Measurements from ENCODE around the gene DHX16.
A peak's percentile ranks its signal among the peaks of the same experiment; 100 is the strongest.

The DHX16 gene

DNA sequence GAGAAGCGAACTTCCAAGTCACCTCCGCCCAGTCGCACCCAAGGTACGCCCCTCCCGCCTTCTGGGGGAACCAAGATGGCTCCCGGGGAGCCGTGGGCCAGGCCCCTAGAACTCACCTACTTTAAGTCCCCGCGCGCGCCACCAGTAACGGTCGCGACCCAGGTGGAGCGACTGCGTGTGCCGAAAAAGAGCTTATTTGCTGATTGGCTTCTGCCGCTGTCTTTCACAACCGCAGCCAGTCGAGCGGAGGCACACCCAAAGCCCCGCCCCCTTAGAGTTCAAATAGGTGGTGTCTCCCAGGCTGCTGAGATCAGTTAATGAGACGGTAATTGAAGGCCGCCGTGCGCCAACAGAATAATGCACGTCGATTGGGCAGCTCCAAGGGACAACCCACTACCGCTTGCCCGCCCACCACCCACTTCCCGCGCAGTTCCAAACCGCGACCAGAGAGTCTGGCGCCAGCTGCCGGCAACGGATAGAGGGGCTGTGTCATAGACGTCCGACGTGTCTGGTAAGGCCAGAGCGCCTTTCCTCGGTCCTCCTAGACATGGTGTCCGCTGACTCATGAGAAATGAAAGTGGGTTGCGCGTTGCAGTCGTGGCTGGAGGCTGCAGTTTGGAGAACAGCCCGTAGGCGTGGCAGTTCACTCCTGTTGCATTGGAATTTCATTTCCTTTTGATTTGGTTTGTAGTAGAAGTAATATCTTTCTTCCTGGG is 44.5 kb upstream of the DHX16 start, which contains the start of gene MDC1:
TSS of gene MDC1 (minus strand) at position 153 of the 716 bp plus-strand sequence. CDS start 2,106 bp downstream, outside the sequence.
- TF ChIP-seq, protein P1, sequence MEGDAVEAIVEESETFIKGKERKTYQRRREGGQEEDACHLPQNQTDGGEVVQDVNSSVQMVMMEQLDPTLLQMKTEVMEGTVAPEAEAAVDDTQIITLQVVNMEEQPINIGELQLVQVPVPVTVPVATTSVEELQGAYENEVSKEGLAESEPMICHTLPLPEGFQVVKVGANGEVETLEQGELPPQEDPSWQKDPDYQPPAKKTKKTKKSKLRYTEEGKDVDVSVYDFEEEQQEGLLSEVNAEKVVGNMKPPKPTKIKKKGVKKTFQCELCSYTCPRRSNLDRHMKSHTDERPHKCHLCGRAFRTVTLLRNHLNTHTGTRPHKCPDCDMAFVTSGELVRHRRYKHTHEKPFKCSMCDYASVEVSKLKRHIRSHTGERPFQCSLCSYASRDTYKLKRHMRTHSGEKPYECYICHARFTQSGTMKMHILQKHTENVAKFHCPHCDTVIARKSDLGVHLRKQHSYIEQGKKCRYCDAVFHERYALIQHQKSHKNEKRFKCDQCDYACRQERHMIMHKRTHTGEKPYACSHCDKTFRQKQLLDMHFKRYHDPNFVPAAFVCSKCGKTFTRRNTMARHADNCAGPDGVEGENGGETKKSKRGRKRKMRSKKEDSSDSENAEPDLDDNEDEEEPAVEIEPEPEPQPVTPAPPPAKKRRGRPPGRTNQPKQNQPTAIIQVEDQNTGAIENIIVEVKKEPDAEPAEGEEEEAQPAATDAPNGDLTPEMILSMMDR (conservative IDR thresholded peaks at IDR 0.05; ENCODE audit: low read length), result peak; percentile 28; the same call in 1 of the 2 replicates
- peak; percentile 100 for DNase-seq (ENCODE audit: low read depth)
- H3K4me3 ChIP-seq (ENCODE audit: low read length), result peak within 1 kb of the TSS; percentile 82

DNA sequence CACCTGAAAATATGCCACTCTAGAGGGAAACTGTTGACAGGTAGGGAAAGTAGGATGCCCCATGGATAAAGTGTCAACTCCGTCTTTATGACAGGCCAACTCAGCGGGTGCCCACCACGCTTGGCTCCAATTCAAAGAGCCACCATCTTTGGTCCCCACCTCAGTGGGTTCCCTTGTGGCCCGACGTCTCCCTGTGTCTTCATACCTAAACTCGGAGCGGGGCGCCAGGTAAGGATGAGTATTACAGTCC is 44.0 kb upstream of the DHX16 start:
- TF ChIP-seq, protein P1 (conservative IDR thresholded peaks at IDR 0.05; ENCODE audit: low read length), result no peak
- DNase-seq (ENCODE audit: low read depth), result no peak
- peak overlapping the region; percentile 82 for H3K4me3 ChIP-seq (ENCODE audit: low read length)

DNA sequence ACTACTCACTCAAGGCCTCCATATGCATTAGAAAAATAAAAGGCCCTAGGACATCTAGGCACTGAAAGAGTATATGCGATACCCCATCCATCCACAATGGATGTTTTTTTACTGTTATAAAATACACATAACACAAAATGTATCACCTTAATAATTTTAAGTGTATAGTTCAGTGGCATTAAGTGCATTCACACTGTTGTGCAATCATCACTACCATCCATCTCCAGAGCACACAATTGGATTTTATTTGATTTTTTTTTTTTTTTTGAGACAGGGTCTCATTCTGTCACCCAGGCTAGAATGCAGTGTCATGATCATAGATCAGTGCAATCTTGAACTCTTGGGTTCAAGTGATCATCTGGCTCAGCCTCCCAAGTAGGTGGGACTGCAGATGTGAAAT is 41.5 kb upstream of the DHX16 start:
- DNase-seq (ENCODE audit: low read depth), result no peak
- TF ChIP-seq, protein P1 (conservative IDR thresholded peaks at IDR 0.05; ENCODE audit: low read length), result no peak
- no peak overlapping the region for H3K4me3 ChIP-seq (ENCODE audit: low read length)

DNA sequence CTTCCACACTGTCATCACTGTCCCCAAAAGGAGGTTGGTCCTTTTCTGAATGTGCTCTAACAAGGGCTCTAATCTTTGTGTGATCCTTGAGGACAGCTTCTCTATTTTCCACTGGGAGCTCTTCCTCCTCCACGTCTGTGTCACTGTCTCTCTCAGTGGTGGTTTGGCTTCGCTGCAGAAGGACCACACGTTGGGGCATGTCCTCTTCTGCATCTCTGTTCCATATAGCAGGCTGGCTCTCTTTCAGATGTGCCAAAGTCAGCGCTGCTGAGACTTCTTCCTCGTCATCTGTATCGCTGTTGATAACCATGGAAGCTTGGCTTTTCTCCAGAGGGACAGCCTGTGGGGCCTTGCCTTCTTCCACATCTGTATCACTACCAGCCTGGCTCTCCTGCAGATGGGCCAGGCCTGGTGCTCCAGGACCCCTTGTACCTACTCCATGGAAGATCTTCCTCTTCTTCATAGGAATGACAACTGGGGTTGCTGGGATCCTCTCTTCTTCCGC is 39.7 kb upstream of the DHX16 start:
- DNase-seq (ENCODE audit: low read depth), result no peak
- no peak overlapping the region for H3K4me3 ChIP-seq (ENCODE audit: low read length)
- TF ChIP-seq, protein P1 (conservative IDR thresholded peaks at IDR 0.05; ENCODE audit: low read length), result no peak

DNA sequence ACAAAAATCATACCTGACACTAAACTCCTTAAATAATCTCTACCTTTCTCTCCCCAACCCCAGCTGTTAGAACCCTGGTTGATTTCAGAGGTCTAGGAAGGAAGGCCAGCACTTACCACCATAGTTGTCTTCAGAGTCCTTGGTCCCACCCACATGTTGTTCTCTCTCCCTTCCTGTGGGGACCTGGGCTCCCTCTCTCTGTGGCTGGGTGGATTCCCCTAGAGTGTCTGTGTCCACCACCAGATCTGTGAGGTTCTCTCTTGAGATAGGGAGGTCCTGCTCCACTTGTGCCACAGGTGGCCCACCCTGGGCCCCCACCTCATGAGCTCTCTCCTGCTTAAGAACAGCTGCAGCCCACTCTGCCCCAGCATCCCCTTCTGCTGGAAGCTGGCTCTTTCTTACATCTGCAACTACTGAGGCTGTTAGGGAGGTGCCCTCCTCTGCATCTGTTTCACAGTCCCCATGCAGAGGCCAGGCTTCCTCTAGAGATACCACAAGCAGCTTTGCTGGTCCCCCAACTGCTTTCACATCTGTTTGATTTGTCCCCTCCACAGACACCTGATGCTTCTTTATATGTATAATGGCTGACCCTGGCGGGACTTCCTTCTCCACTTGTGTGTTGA is 39.1 kb upstream of the DHX16 start:
- no peak overlapping the region for H3K4me3 ChIP-seq (ENCODE audit: low read length)
- TF ChIP-seq, protein P1 (conservative IDR thresholded peaks at IDR 0.05; ENCODE audit: low read length), result no peak
- no peak for DNase-seq (ENCODE audit: low read depth)

DNA sequence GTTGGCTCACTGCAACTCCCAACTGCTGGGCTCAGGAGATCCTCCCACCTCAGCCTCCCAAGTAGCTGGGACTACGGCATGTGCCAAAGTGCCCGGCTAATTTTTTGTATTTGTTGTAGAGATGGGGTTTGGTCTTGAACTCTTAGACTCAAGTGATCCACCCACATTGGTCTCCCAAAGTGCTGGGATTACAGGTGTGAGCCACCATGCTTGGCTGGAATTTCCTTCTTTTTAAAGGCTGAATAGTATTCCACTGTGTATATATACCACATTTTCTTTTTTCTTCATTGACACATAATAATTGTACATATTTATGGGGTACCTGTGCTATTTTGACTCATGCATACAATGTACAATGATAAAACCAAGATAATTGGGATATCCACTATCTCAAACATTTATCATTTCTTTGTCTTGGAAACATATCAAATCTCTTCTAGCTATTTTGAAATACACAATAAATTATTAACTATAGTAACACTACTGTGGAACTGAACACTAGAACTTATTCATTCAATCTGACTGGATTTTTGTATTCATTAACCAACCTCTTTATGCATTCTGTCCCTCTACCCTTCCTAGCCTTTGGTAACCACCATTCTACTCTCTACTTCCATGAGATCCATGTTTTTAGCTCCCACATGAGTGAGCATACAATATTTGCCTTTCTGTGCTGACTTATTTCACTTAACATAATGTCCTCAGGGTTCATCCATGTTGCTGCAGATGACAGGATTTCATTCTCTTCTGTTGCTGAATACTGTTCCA is 36.5 kb upstream of the DHX16 start:
- TF ChIP-seq, protein P1 (conservative IDR thresholded peaks at IDR 0.05; ENCODE audit: low read length), result no peak
- H3K4me3 ChIP-seq (ENCODE audit: low read length), result no peak overlapping the region
- DNase-seq (ENCODE audit: low read depth), result no peak

Measured in AG10803 (cell line).